K562 (cell line): Measurements from ENCODE around the gene TAS2R7. TPM values are rescaled to one million over a fixed set of nuclear protein-coding genes. Genes with fewer than 3 reads are reported as not detected.

ENCODE experiments used
- ATAC-seq: fragments of 200-7000 bp; cut with Tn5 transposase; 3 replicates; pipeline ENCODE4 v1.9.1; 2020; ENCODE audit warnings: moderate library complexity
- BruUV-seq: library from RNA; stranded (reverse); fragments of 400-500 nt; replicated peaks from 2 replicates; lab custom pipeline; 2021; lab: Mats Ljungman, UMichigan
- CTCF ChIA-PET: fragments of 300-600 bp; formaldehyde crosslinking; extraction: SDS; loops from one replicate; lab custom pipeline; 2021; ENCODE audit warnings: low intra/inter-chr PET ratio; lab: Yijun Ruan, JAX
- POLR2A ChIA-PET: fragments of 300-600, 350-650 bp; sonication (Branson Sonifier 250); formaldehyde crosslinking; extraction: SDS; loops from one replicate; lab custom pipeline; 2021; ENCODE audit warnings: antibody characterized with exemption, inconsistent platforms; lab: Yijun Ruan, JAX
- DNase-seq, 4 experiments: peaks; one replicate each; pipeline versions ENCODE4 v3.0.0 to v3.0.0-alpha.2; 2011 to 2018; ENCODE audit warnings: low spot score in 3 of 4, mixed read lengths in 3 of 4; ENCODE audit errors: extremely low read depth in 1 of 4
- FAIRE-seq: peaks from 2 replicates; lab custom pipeline; 2011; peaks lifted over from hg19 to GRCh38; lab: Jason Lieb, UNC
- H2AFZ ChIP-seq: 2 replicates; pipeline ENCODE4 v1.6.0; 2011; ENCODE audit warnings: low read depth, low read length, control low read depth, inconsistent platforms
- H3K27ac ChIP-seq: fragments of 200-600 bp; 3 replicates; pipeline ENCODE4 v1.8.0; 2011; ENCODE audit warnings: low read depth, mild to moderate bottlenecking, control low read depth, inconsistent platforms, low read length, moderate library complexity, mixed read lengths; ENCODE audit errors: extremely low read depth
- H3K27me3 ChIP-seq, 2 experiments: fragments of 300-600 bp in 1 of 2; 2 replicates in 1 of 2; 3 replicates in 1 of 2; pipeline versions ENCODE4 v1.6.0 to v1.8.0; 2011; ENCODE audit warnings: inconsistent platforms in 2 of 2, low read length in 2 of 2, mild to moderate bottlenecking in 1 of 2, mixed read lengths in 1 of 2, moderate library complexity in 1 of 2; ENCODE audit not compliant: control insufficient read depth in 2 of 2, insufficient read depth in 2 of 2
- H3K36me3 ChIP-seq: fragments of 300-600 bp; 3 replicates; pipeline ENCODE4 v1.8.0; 2011; ENCODE audit warnings: mild to moderate bottlenecking, low read length, inconsistent platforms; ENCODE audit not compliant: control insufficient read depth, insufficient read depth
- H3K4me1 ChIP-seq, 2 experiments: fragments of 200-600 bp in 1 of 2; replicated peaks in 1 of 2; 2 replicates in 1 of 2; 3 replicates in 1 of 2; pipeline versions ENCODE4 v1.5.1 to v1.8.0; 2011; ENCODE audit warnings: inconsistent platforms in 2 of 2, low read length in 2 of 2, mild to moderate bottlenecking in 1 of 2, mixed read lengths in 1 of 2, moderate library complexity in 1 of 2; ENCODE audit not compliant: control insufficient read depth in 2 of 2, insufficient read depth in 2 of 2
- H3K4me2 ChIP-seq: 2 replicates; pipeline ENCODE4 v1.6.1; 2011; ENCODE audit warnings: low read length, control low read depth, inconsistent platforms, mixed read lengths; ENCODE audit not compliant: insufficient read depth
- H3K4me3 ChIP-seq: fragments of 200-600 bp; sonication (generic), shearing (Covaris generic); 2 replicates; pipeline ENCODE4 v1.5.1; 2016; ENCODE audit warnings: control low read depth, inconsistent platforms
- H3K79me2 ChIP-seq: fragments of 200-600 bp; 3 replicates; pipeline ENCODE4 v1.8.0; 2011; ENCODE audit warnings: low read length, inconsistent platforms; ENCODE audit not compliant: control insufficient read depth, insufficient read depth
- H3K9ac ChIP-seq, 2 experiments: 2 replicates each; pipeline versions ENCODE4 v1.6.0 to v1.6.1; 2011; ENCODE audit warnings: low read depth in 2 of 2, low read length in 2 of 2, control low read depth in 1 of 2, inconsistent platforms in 1 of 2, mild to moderate bottlenecking in 1 of 2, mixed read lengths in 1 of 2; ENCODE audit not compliant: insufficient read depth in 1 of 2
- H3K9me1 ChIP-seq: one replicate; pipeline ENCODE4 v1.6.0; 2011; ENCODE audit warnings: inconsistent platforms, mild to moderate bottlenecking, low read length, moderate library complexity; ENCODE audit not compliant: control insufficient read depth, insufficient read depth
- H3K9me3 ChIP-seq: replicated peaks from 2 replicates; pipeline ENCODE4 v1.5.1; 2011; ENCODE audit warnings: low read depth, low read length, inconsistent platforms; ENCODE audit not compliant: control insufficient read depth, insufficient read depth
- H4K20me1 ChIP-seq: replicated peaks from 2 replicates; pipeline ENCODE4 v1.6.1; 2011; ENCODE audit warnings: low read length, inconsistent platforms, mixed read lengths; ENCODE audit not compliant: control insufficient read depth, insufficient read depth
- CREB3 ChIP-seq: fragments of 450-650 bp; conservative IDR thresholded peaks from 2 replicates; pipeline ENCODE4 v1.6.1; 2016; ENCODE audit warnings: missing genetic modification characterization, low read depth, mild to moderate bottlenecking, missing compliant biosample characterization, moderate library complexity
- DNMT1 ChIP-seq: fragments of 450-650 bp; IDR thresholded peaks from 2 replicates; pipeline ENCODE4 v1.6.1; 2016; ENCODE audit warnings: antibody characterized with exemption, mild to moderate bottlenecking
- ESRRA ChIP-seq: fragments of 450-650 bp; IDR thresholded peaks from 2 replicates; pipeline ENCODE4 v1.6.1; 2014; ENCODE audit warnings: low read depth, mild to moderate bottlenecking, moderate library complexity, borderline replicate concordance
- FOXJ3 ChIP-seq: sonication (generic); formaldehyde crosslinking; IDR thresholded peaks from 2 replicates; pipeline ENCODE4 v1.4.0; 2020; ENCODE audit warnings: mild to moderate bottlenecking, missing genetic modification reagents
- HLTF ChIP-seq: fragments of 450-650 bp; IDR thresholded peaks from 2 replicates; pipeline ENCODE4 v1.6.1; 2016
- IRF2 ChIP-seq: sonication (generic); formaldehyde crosslinking; IDR thresholded peaks from 2 replicates; pipeline ENCODE4 v1.8.1; 2022; ENCODE audit warnings: mild to moderate bottlenecking, missing genetic modification reagents
- MCM3 ChIP-seq: fragments of 450-650 bp; IDR thresholded peaks from 2 replicates; pipeline ENCODE4 v1.6.1; 2016
- NFE2L1 ChIP-seq: fragments of 450-650 bp; IDR thresholded peaks from 2 replicates; pipeline ENCODE4 v1.6.1; 2016; ENCODE audit warnings: missing genetic modification characterization, low read depth, mild to moderate bottlenecking, missing compliant biosample characterization, moderate library complexity, borderline replicate concordance
- NFRKB ChIP-seq: fragments of 450-650 bp; IDR thresholded peaks from 2 replicates; pipeline ENCODE4 v1.6.1; 2016; ENCODE audit warnings: low read depth
- PHB ChIP-seq: fragments of 250-450 bp; sonication (Bioruptor Pico); IDR thresholded peaks from 2 replicates; pipeline ENCODE4 v1.5.0; 2021
- PHF8 ChIP-seq: fragments of 200-600 bp; sonication (generic); IDR thresholded peaks from 2 replicates; pipeline ENCODE4 v1.6.1; 2012; ENCODE audit warnings: mixed run types, mild to moderate bottlenecking, inconsistent platforms, low read length, moderate library complexity, borderline replicate concordance
- SMARCC2 ChIP-seq: fragments of 450-650 bp; IDR thresholded peaks from 2 replicates; pipeline ENCODE4 v1.6.1; 2017; ENCODE audit warnings: antibody characterized with exemption, moderate library complexity, mild to moderate bottlenecking, low read depth
- SMC3 ChIP-seq: conservative IDR thresholded peaks from 2 replicates; pipeline ENCODE4 v1.6.1; 2011; ENCODE audit warnings: low read depth, low read length, improper control_type of control experiment; ENCODE audit not compliant: insufficient read depth
- TBP ChIP-seq: optimal IDR thresholded peaks from 2 replicates; pipeline ENCODE3; 2011; ENCODE audit warnings: low read depth, low read length, improper control_type of control experiment
- TCFL5 ChIP-seq: fragments of 250-450 bp; sonication (Bioruptor Pico); conservative IDR thresholded peaks from 2 replicates; pipeline ENCODE4 v1.6.1; 2021; ENCODE audit warnings: mild to moderate bottlenecking, moderate library complexity, matching md5 sums
- ZBTB9 ChIP-seq: fragments of 450-650 bp; formaldehyde crosslinking; IDR thresholded peaks from 2 replicates; pipeline ENCODE4 v1.4.0; 2020; ENCODE audit warnings: mild to moderate bottlenecking, moderate library complexity
- ZNF76 ChIP-seq: fragments of 250-450 bp; sonication (Bioruptor Pico); IDR thresholded peaks from 2 replicates; pipeline ENCODE4 v1.4.0; 2020; ENCODE audit warnings: mild to moderate bottlenecking, moderate library complexity, borderline replicate concordance
- WGBS: fragments of 100-300 bp; shearing (Covaris generic); methylation state at CpG from one replicate; pipeline ENCODE4 v1.1.6; 2016; ENCODE audit warnings: low coverage, mixed read lengths; ENCODE audit not compliant: insufficient coverage; ENCODE audit errors: missing lambda C conversion rate; 5-methylcytosine and 5-hydroxymethylcytosine counted together
- in situ Hi-C: fragments of 300-500 bp; cut with MboI; formaldehyde crosslinking; loops from 4 replicates; pipeline ENCODE4 v1.15.0; 2018; ENCODE audit warnings: inconsistent platforms, mixed read lengths
- intact Hi-C: fragments of 100-400 bp; cut with micrococcal nuclease; formaldehyde crosslinking; loops from 2 replicates; pipeline ENCODE4 v1.14.2; 2022
- polyA plus RNA-seq, 8 experiments: library from polyadenylated mRNA; depleted of rRNA in 4 of 8; stranded (reverse) in 5 of 8; unstranded in 3 of 8; fragments of >200 nt; fragmentation: Nextera tagmentation in 2 of 8; fragmentation: Illumina TruSeq in 1 of 8; extraction: Ambion mirVana in 2 of 8; extraction: Trizol in 1 of 8; gene quantifications; 2 replicates each; pipeline versions ENCODE4 v1.2.1 to v1.2.3, GENCODE V29; 2011 to 2014; ENCODE audit warnings: inconsistent platforms in 1 of 8, missing spikeins in 1 of 8
- total RNA-seq, 7 experiments: library from RNA; depleted of rRNA in 6 of 7; stranded (reverse); fragments of >200 nt in 6 of 7; fragmentation: Illumina TruSeq in 2 of 7; extraction: Trizol in 2 of 7; gene quantifications; 2 replicates each; pipeline versions ENCODE4 v1.2.1 to v1.2.3, GENCODE V29; 2011 to 2021; ENCODE audit warnings: low replicate concordance in 1 of 7

TAS2R7 gene
- total and polyA plus RNA-seq, 9 of the 15 experiments (the other 6 are each of a cell fraction or from before 2014, with no cell fraction given): not detected

- TF ChIP-seq NFE2L1 (tag) (no peak), IRF2 (CRISPR knock-in tag) (no peak)
- TF ChIP-seq, all 486 proteins: peak for 0
- H2AFZ ChIP-seq: no peak within 1 kb of the TSS
Measured at GRCh38 chr12:10807186-10807585, 4.8 kb upstream of the TAS2R7 start, which contains the start of gene TAS2R8. Gene TAS2R8 (minus strand): TSS chr12:10807286. CDS start chr12:10806980, 306 bp downstream.

DNA sequence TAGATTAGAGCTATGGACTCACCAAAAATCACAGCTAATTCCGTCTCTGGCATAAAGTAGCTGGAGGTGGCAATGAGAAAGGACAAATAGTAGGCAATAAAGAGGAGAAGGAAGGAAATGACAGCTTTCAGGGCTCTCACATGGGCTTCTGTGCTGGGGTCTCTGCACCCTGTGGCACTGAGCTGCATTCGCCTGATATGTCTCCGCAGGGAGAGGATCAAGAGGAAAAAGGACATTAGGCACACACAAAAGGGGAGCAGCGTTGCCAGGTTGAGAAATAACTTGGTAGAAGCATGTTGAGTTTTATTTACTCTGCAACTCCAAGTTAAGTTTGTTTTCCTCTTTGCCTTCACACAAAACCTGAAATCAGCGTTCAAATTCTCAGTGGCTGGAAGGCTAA, 686 bp downstream of the TAS2R7 start:
- intact Hi-C loops (no loop called here), in situ Hi-C loops (no loop called here)
- ChIA-PET POLR2A (no interaction called here), CTCF (no interaction called here)
- Histone ChIP-seq H3K36me3 (no peaks in the 10 kb centered on the region), H3K9me3 (no peaks in the 10 kb centered on the region), H2AFZ (no peak overlapping the region), H3K9ac (no peak overlapping the region), H3K27me3 (no peaks in the 10 kb centered on the region), H4K20me1 (no peaks in the 10 kb centered on the region), H3K4me1 (no peaks in the 10 kb centered on the region), H3K4me2 (no peak overlapping the region), H3K9me1 (no peaks in the 10 kb centered on the region), H3K27ac (no peak overlapping the region), H3K79me2 (no peaks in the 10 kb centered on the region), H3K4me3 (no peak overlapping the region)
- no peak for FAIRE-seq
- WGBS: 5% methylated on average over 5 of the region's 5 CpGs
- no peak for ATAC-seq
- DNase-seq: no peak
- BruUV-seq: no TSS peak
- TF ChIP-seq HLTF: no peak
- no peak for TF ChIP-seq MCM3
- no peak for TF ChIP-seq PHB (CRISPR knock-in tag)
- TF ChIP-seq DNMT1: no peak
- TF ChIP-seq SMC3: no peak
- TF ChIP-seq SMARCC2: no peak
- no peak for TF ChIP-seq NFRKB
- no peak for TF ChIP-seq TBP
- TF ChIP-seq ESRRA: no peak
- no peak for TF ChIP-seq FOXJ3
- TF ChIP-seq TCFL5 (CRISPR knock-in tag): no peak
- no peak for TF ChIP-seq PHF8
- TF ChIP-seq ZBTB9 (CRISPR knock-in tag): no peak
- no peak for TF ChIP-seq ZNF76
- no peak for TF ChIP-seq CREB3 (tag)

More at GRCh38 chr12:10807186-10807585, 4.8 kb upstream of the TAS2R7 start, which contains the start of gene TAS2R8:
- H3K9me1 ChIP-seq: no peaks in the 10 kb centered on the region
- in situ Hi-C loops: no loop called here
- H3K9me3 ChIP-seq: no peaks in the 10 kb centered on the region
- no peaks in the 10 kb centered on the region for H3K36me3 ChIP-seq
- CTCF ChIA-PET: no interaction called here
- ATAC-seq (no peak), FAIRE-seq (no peak), DNase-seq (no peak)
- H3K4me1 ChIP-seq: no peaks in the 10 kb centered on the region
- no peak within 1 kb of the TSS for H3K4me3 ChIP-seq
- H3K79me2 ChIP-seq: no peaks in the 10 kb centered on the region
- H3K27ac ChIP-seq: no peak within 1 kb of the TSS
- no peak within 1 kb of the TSS for H3K4me2 ChIP-seq
- 0% methylated on average over 1 of the region's 1 CpG for WGBS
- intact Hi-C loops: no loop called here
- H3K9ac ChIP-seq: no peak within 1 kb of the TSS
- no peaks in the 10 kb centered on the region for H4K20me1 ChIP-seq
- POLR2A ChIA-PET: no interaction called here
- no TSS peak for BruUV-seq
- H3K27me3 ChIP-seq: no peaks in the 10 kb centered on the region
